Mesendoderm (in vitro differentiated cells): ENCODE results near the gene LZTR1.
A peak's percentile ranks its signal among the peaks of the same experiment; 100 is the strongest.

Experiments used
- DNase-seq: peaks from one replicate; pipeline ENCODE4 v3.0.0; 2013
- H2AK5ac ChIP-seq: 2 replicates; pipeline ENCODE4 v1.6.1; 2013; ENCODE audit warnings: low read length, inconsistent platforms
- H2BK120ac ChIP-seq: 2 replicates; pipeline ENCODE4 v1.6.1; 2013; ENCODE audit warnings: low read depth, mild to moderate bottlenecking, low read length, moderate library complexity, mixed read lengths
- H2BK15ac ChIP-seq: replicated peaks from 2 replicates; pipeline ENCODE4 v1.6.1; 2013; ENCODE audit warnings: low read depth, mild to moderate bottlenecking, moderate library complexity
- H2BK5ac ChIP-seq: 2 replicates; pipeline ENCODE4 v1.6.1; 2013; ENCODE audit warnings: low read length, inconsistent platforms
- H3K18ac ChIP-seq: 2 replicates; pipeline ENCODE4 v1.6.1; 2013; ENCODE audit warnings: mild to moderate bottlenecking, low read length, mixed read lengths
- H3K23ac ChIP-seq: one replicate; pipeline ENCODE4 v1.6.1; 2013; ENCODE audit warnings: low read length
- H3K27ac ChIP-seq: 2 replicates; pipeline ENCODE4 v1.5.1; 2013; ENCODE audit warnings: low read depth, mild to moderate bottlenecking, inconsistent platforms, low read length, moderate library complexity
- H3K27me3 ChIP-seq: 2 replicates; pipeline ENCODE4 v1.6.1; 2013; ENCODE audit warnings: low read length, control low read depth, mild to moderate bottlenecking, inconsistent platforms; ENCODE audit not compliant: insufficient read depth, poor library complexity
- H3K36me3 ChIP-seq: 2 replicates; pipeline ENCODE4 v1.6.1; 2013; ENCODE audit warnings: low read length, inconsistent platforms; ENCODE audit not compliant: control insufficient read depth, insufficient read depth
- H3K4ac ChIP-seq: one replicate; pipeline ENCODE4 v1.6.1; 2013; ENCODE audit warnings: low read depth, mild to moderate bottlenecking, low read length, moderate library complexity
- H3K4me1 ChIP-seq: 2 replicates; pipeline ENCODE4 v1.6.1; 2013; ENCODE audit warnings: low read depth, low read length, inconsistent platforms; ENCODE audit not compliant: control insufficient read depth
- H3K4me2 ChIP-seq: 2 replicates; pipeline ENCODE4 v1.6.1; 2013; ENCODE audit warnings: low read length
- H3K4me3 ChIP-seq: 2 replicates; pipeline ENCODE4 v1.5.1; 2013; ENCODE audit warnings: mild to moderate bottlenecking, low read length
- H3K56ac ChIP-seq: one replicate; pipeline ENCODE4 v1.6.1; 2013; ENCODE audit warnings: low read length
- H3K79me1 ChIP-seq: 2 replicates; pipeline ENCODE4 v1.6.1; 2013; ENCODE audit warnings: low read length, inconsistent platforms
- H3K79me2 ChIP-seq: 2 replicates; pipeline ENCODE4 v1.6.1; 2013; ENCODE audit warnings: mild to moderate bottlenecking, low read length; ENCODE audit not compliant: control insufficient read depth, insufficient read depth
- H3K9ac ChIP-seq: 2 replicates; pipeline ENCODE4 v1.6.1; 2013; ENCODE audit warnings: low read length, inconsistent platforms
- H4K5ac ChIP-seq: one replicate; pipeline ENCODE4 v1.6.1; 2013; ENCODE audit warnings: low read length
- H4K8ac ChIP-seq: one replicate; pipeline ENCODE4 v1.6.1; 2013; ENCODE audit warnings: low read depth, mild to moderate bottlenecking, control low read depth, low read length, moderate library complexity
- WGBS: extraction: QIAGEN DNeasy Blood & Tissue Kit; methylation state at CpG from one replicate; pipeline ENCODE4 v1.1.7; 2013; ENCODE audit warnings: low lambda C conversion rate, missing lambda C conversion rate; ENCODE audit not compliant: insufficient coverage; ENCODE audit errors: extremely low coverage; 5-methylcytosine and 5-hydroxymethylcytosine counted together

Gene LZTR1

DNA sequence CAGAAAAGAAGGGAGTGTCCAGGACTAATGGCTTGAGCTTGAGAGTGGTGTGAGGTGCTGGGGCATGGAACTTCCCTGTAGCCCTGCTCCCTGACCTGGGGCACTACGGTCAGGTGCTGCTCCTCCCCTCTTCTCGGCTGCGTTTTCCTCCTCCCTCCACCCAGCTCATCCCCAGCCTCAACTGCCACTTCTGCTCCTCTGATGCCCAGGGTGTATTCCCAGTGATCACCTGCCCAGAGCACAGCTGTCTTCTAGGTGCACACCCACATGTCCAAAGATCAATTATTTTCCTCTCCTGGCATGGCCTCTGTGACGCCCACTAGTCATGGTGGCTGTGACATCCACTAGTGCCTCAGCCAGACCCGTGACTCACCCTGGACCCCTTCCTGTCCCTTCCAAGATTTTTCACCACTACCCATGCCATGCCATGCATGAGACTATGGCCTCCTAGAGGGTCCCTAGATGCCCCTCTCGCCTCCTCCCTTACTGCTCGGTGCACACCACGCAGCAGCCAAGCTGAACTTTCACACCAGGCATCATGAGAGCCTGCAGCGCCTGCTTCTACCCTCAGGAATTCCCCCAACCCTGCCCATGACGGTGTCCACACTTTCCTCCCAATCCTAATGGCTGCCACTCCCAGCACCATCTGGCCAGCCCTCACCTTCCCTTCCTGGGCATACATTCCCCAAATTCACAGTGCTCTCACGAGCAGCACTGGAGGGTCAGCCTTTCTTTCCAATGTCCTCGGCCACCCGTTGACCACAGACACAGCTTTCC is 34.7 kb downstream of the LZTR1 start:
- no CpG with 5 or more reads among the region's 13 CpGs for WGBS

DNA sequence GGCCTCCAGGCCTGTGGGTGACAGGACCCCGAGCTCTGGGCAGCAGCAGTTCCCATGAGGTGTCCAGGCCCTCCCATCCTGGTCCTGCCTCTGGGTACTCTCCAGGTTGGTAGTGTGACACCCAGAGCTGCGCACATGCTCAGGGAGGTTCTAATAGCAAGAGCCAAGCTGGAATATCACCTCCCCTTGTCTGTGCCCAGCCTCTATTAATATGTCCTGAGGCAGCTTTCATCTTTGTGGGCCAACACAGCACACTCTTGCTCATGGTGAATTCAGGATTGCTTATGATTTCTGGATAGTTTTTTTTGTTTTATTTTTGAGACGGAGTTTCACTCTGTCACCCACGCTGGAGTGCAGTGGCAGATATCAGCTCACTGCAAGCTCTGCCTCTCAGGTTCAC is 36.2 kb downstream of the LZTR1 start:
- H3K9ac ChIP-seq = no peak overlapping the region
- H4K5ac ChIP-seq = no peak overlapping the region
- H2AK5ac ChIP-seq = no peak overlapping the region
- no CpG with 5 or more reads among the region's 4 CpGs for WGBS
- no peak overlapping the region for H3K4me3 ChIP-seq
- H3K4me1 ChIP-seq = peaks cover 5% of the 10 kb centered on the region
- no peak overlapping the region for H2BK15ac ChIP-seq
- no peak overlapping the region for H3K27ac ChIP-seq
- DNase-seq = no peak
- no peak overlapping the region for H3K23ac ChIP-seq
- no peaks in the 10 kb centered on the region for H3K79me1 ChIP-seq
- no peaks in the 10 kb centered on the region for H3K79me2 ChIP-seq
- H2BK5ac ChIP-seq = no peak overlapping the region
- H3K4ac ChIP-seq = no peak overlapping the region
- no peaks in the 10 kb centered on the region for H3K36me3 ChIP-seq
- no peak overlapping the region for H4K8ac ChIP-seq
- no peak overlapping the region for H2BK120ac ChIP-seq
- H3K18ac ChIP-seq = no peak overlapping the region
- H3K27me3 ChIP-seq = no peaks in the 10 kb centered on the region
- no peak overlapping the region for H3K56ac ChIP-seq
- no peak overlapping the region for H3K4me2 ChIP-seq

More for the DNA sequence above, 34.7 kb downstream of the LZTR1 start:
- Histone ChIP-seq H3K79me2 (no peaks in the 10 kb centered on the region), H3K36me3 (no peaks in the 10 kb centered on the region), H3K4ac (no peak overlapping the region), H2BK120ac (no peak overlapping the region), H4K5ac (no peak overlapping the region), H3K56ac (peak overlapping the region; percentile 5), H3K4me2 (no peak overlapping the region), H3K27ac (no peak overlapping the region), H2BK15ac (no peak overlapping the region), H4K8ac (no peak overlapping the region), H3K18ac (no peak overlapping the region), H3K23ac (no peak overlapping the region), H3K79me1 (peaks cover 2% of the 10 kb centered on the region), H2BK5ac (no peak overlapping the region), H3K27me3 (no peaks in the 10 kb centered on the region), H2AK5ac (no peak overlapping the region), H3K4me1 (peaks cover 5% of the 10 kb centered on the region), H3K4me3 (no peak overlapping the region), H3K9ac (no peak overlapping the region)
- no peak for DNase-seq

- H3K4me1 ChIP-seq = no peaks in the 10 kb centered on the region
- no peak overlapping the region for H3K27ac ChIP-seq
- no peaks in the 10 kb centered on the region for H3K79me2 ChIP-seq
- H2AK5ac ChIP-seq = no peak overlapping the region
- no peak overlapping the region for H4K5ac ChIP-seq
- H3K4me3 ChIP-seq = no peak overlapping the region
- no peaks in the 10 kb centered on the region for H3K27me3 ChIP-seq
- no CpG with 5 or more reads among the region's 7 CpGs for WGBS
- H3K36me3 ChIP-seq = no peaks in the 10 kb centered on the region
- H3K79me1 ChIP-seq = no peaks in the 10 kb centered on the region
- peak; percentile 58 for DNase-seq
- no peak overlapping the region for H2BK15ac ChIP-seq
- no peak overlapping the region for H2BK5ac ChIP-seq
- no peak overlapping the region for H3K18ac ChIP-seq
- H3K4ac ChIP-seq = no peak overlapping the region
- no peak overlapping the region for H3K23ac ChIP-seq
- H3K56ac ChIP-seq = no peak overlapping the region
- no peak overlapping the region for H4K8ac ChIP-seq
- H3K4me2 ChIP-seq = no peak overlapping the region
- H3K9ac ChIP-seq = no peak overlapping the region
- H2BK120ac ChIP-seq = no peak overlapping the region
Observed at GRCh38 chr22:21020802-21021429, 38.8 kb downstream of the LZTR1 start.

DNA sequence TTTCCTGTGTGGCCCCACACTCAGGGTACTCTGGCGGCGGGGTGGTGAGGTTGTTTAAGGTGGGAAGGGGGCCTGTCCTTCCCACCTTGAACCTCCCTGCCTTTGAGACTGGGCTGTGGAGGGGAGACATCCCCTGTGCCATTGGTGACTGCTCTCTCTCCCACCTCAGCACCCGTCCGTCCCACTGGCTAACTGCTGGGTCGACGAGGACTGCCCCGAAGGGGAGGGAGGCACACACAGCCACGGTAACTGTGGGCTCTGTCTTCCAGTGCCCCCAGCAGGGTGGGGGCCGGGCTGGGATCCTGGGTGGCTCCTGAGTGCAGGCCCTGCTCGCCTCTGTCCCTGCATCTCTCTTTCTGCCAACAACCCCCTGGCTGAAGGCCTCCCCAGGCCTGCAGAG is 40.4 kb downstream of the LZTR1 start:
- no peaks in the 10 kb centered on the region for H3K36me3 ChIP-seq
- no peak overlapping the region for H3K18ac ChIP-seq
- H3K4ac ChIP-seq = no peak overlapping the region
- no peak for DNase-seq
- no peak overlapping the region for H3K23ac ChIP-seq
- no peak overlapping the region for H3K56ac ChIP-seq
- no peak overlapping the region for H2BK5ac ChIP-seq
- WGBS = no CpG with 5 or more reads among the region's 10 CpGs
- H3K79me2 ChIP-seq = no peaks in the 10 kb centered on the region
- no peaks in the 10 kb centered on the region for H3K4me1 ChIP-seq
- H4K8ac ChIP-seq = no peak overlapping the region
- H3K27ac ChIP-seq = no peak overlapping the region
- no peak overlapping the region for H3K4me3 ChIP-seq
- H3K27me3 ChIP-seq = no peaks in the 10 kb centered on the region
- H4K5ac ChIP-seq = no peak overlapping the region
- H2BK15ac ChIP-seq = no peak overlapping the region
- no peak overlapping the region for H2BK120ac ChIP-seq
- no peaks in the 10 kb centered on the region for H3K79me1 ChIP-seq
- no peak overlapping the region for H2AK5ac ChIP-seq
- no peak overlapping the region for H3K9ac ChIP-seq
- no peak overlapping the region for H3K4me2 ChIP-seq

GRCh38 chr22:21022955-21023614 is 41.0 kb downstream of the LZTR1 start:
- no peak overlapping the region for H3K18ac ChIP-seq
- H3K9ac ChIP-seq = no peak overlapping the region
- H3K4me1 ChIP-seq = no peaks in the 10 kb centered on the region
- H2BK5ac ChIP-seq = no peak overlapping the region
- no peaks in the 10 kb centered on the region for H3K36me3 ChIP-seq
- no peaks in the 10 kb centered on the region for H3K79me2 ChIP-seq
- H3K4me3 ChIP-seq = no peak overlapping the region
- no peak overlapping the region for H3K27ac ChIP-seq
- H3K4me2 ChIP-seq = no peak overlapping the region
- H2BK15ac ChIP-seq = no peak overlapping the region
- H2AK5ac ChIP-seq = no peak overlapping the region
- no peak overlapping the region for H3K4ac ChIP-seq
- WGBS = no CpG with 5 or more reads among the region's 13 CpGs
- no peak overlapping the region for H3K23ac ChIP-seq
- no peak overlapping the region for H4K8ac ChIP-seq
- no peaks in the 10 kb centered on the region for H3K27me3 ChIP-seq
- no peak for DNase-seq
- no peak overlapping the region for H4K5ac ChIP-seq
- H3K56ac ChIP-seq = no peak overlapping the region
- H2BK120ac ChIP-seq = no peak overlapping the region
- H3K79me1 ChIP-seq = no peaks in the 10 kb centered on the region
